NB4 (cell line): ENCODE results near the gene CCNE1.

Experiments used
- DNase-seq: peaks from one replicate; pipeline ENCODE4 v3.0.0; 2010; ENCODE audit warnings: low read depth
- H3K4me3 ChIP-seq: one replicate; pipeline ENCODE4 v1.5.1; 2011; ENCODE audit warnings: mild to moderate bottlenecking, low read depth, low read length, moderate library complexity
- MYC ChIP-seq: IDR thresholded peaks from 2 replicates; pipeline ENCODE4 v1.6.1; 2011; ENCODE audit warnings: low read depth, low read length
- POLR2A ChIP-seq: IDR thresholded peaks from 2 replicates; pipeline ENCODE4 v1.6.1; 2011; ENCODE audit warnings: mild to moderate bottlenecking; ENCODE audit not compliant: insufficient read length; ENCODE audit errors: extremely low read depth
- TF ChIP-seq, protein P1 (sequence below): IDR thresholded peaks from 2 replicates; pipeline ENCODE4 v1.6.1; 2011; ENCODE audit warnings: low read depth, low read length
- TF ChIP-seq, protein P2 (sequence below): IDR thresholded peaks from one replicate; pipeline ENCODE4 v1.5.1; 2012; ENCODE audit warnings: low read depth, low read length

The CCNE1 gene

GRCh38 chr19:29861574-29861973 lies 49.8 kb downstream of the CCNE1 start:
- no peak overlapping the region for H3K4me3 ChIP-seq
- DNase-seq, result no peak
- TF ChIP-seq, protein P1, sequence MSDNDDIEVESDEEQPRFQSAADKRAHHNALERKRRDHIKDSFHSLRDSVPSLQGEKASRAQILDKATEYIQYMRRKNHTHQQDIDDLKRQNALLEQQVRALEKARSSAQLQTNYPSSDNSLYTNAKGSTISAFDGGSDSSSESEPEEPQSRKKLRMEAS, result no peak
- TF ChIP-seq, protein P2, sequence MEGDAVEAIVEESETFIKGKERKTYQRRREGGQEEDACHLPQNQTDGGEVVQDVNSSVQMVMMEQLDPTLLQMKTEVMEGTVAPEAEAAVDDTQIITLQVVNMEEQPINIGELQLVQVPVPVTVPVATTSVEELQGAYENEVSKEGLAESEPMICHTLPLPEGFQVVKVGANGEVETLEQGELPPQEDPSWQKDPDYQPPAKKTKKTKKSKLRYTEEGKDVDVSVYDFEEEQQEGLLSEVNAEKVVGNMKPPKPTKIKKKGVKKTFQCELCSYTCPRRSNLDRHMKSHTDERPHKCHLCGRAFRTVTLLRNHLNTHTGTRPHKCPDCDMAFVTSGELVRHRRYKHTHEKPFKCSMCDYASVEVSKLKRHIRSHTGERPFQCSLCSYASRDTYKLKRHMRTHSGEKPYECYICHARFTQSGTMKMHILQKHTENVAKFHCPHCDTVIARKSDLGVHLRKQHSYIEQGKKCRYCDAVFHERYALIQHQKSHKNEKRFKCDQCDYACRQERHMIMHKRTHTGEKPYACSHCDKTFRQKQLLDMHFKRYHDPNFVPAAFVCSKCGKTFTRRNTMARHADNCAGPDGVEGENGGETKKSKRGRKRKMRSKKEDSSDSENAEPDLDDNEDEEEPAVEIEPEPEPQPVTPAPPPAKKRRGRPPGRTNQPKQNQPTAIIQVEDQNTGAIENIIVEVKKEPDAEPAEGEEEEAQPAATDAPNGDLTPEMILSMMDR, result no peak
- TF ChIP-seq POLR2A, result no peak
- TF ChIP-seq MYC, result no peak

DNA sequence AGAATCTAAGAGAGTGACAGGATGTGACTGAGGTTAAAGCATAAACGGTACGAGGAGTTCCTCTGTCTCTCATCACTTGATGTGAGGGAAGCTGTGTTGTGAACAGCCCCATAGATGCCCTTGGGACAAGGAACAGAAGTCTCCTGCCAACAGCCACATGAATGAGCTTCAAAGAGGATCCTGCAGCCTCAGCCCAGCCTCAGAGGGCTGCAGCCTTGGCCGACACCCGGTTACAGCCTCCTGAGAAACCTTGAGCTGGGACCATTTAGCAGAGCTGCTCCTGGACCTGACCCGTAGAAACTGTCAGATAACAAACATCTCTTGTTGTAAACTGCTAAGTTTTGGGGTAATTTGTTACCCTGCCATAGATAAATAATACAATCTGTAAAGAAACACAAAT lies 54.2 kb downstream of the CCNE1 start:
- TF ChIP-seq, protein P2, result no peak
- TF ChIP-seq MYC (no peak), POLR2A (no peak)
- TF ChIP-seq, protein P1, result no peak
- H3K4me3 ChIP-seq, result no peak overlapping the region
- no peak for DNase-seq

DNA sequence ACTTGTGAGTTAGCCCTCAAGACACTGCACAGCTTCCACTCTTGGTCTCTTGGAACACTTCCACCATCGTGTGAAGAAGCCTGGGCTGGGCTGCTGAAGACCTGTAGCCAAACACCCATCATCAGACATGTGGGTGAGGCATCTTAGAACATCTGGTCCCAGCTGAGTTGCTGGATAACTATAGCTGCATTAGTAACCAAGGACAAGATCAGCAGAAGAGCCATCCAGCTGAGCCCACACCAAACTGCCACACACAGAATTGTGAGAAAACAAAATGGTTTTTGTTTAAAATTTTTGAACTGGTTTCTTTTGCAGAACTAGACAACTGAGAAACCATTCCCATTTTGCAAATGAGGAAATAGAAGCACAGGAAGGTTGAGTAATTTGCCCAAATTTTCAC lies 56.2 kb downstream of the CCNE1 start:
- no peak for DNase-seq
- no peak overlapping the region for H3K4me3 ChIP-seq
- TF ChIP-seq POLR2A (no peak), MYC (no peak)
- TF ChIP-seq, protein P1, result no peak
- TF ChIP-seq, protein P2, result no peak

- TF ChIP-seq MYC, result no peak
- TF ChIP-seq, protein P2, result no peak
- TF ChIP-seq, protein P1, result no peak
- TF ChIP-seq POLR2A, result no peak
- no peak overlapping the region for H3K4me3 ChIP-seq
- DNase-seq, result no peak
Observed at GRCh38 chr19:29871143-29871542, 59.4 kb downstream of the CCNE1 start.

- no peak overlapping the region for H3K4me3 ChIP-seq
- no peak for DNase-seq
- TF ChIP-seq, protein P1, result no peak
- TF ChIP-seq, protein P2, result no peak
- TF ChIP-seq POLR2A (no peak), MYC (no peak)
Observed at GRCh38 chr19:29872224-29872731, 60.5 kb downstream of the CCNE1 start.
